HG02642 (cell line): ENCODE results near the gene MRPS21.
A peak's percentile ranks its signal among the peaks of the same experiment; 100 is the strongest.

Experiments
- ATAC-seq: cut with Tn5 transposase; IDR thresholded peaks from one replicate; pipeline ENCODE4 v1.9.1; 2021; ENCODE audit warnings: mild to moderate bottlenecking; ENCODE audit not compliant: unreplicated experiment, poor library complexity

The MRPS21 gene

DNA sequence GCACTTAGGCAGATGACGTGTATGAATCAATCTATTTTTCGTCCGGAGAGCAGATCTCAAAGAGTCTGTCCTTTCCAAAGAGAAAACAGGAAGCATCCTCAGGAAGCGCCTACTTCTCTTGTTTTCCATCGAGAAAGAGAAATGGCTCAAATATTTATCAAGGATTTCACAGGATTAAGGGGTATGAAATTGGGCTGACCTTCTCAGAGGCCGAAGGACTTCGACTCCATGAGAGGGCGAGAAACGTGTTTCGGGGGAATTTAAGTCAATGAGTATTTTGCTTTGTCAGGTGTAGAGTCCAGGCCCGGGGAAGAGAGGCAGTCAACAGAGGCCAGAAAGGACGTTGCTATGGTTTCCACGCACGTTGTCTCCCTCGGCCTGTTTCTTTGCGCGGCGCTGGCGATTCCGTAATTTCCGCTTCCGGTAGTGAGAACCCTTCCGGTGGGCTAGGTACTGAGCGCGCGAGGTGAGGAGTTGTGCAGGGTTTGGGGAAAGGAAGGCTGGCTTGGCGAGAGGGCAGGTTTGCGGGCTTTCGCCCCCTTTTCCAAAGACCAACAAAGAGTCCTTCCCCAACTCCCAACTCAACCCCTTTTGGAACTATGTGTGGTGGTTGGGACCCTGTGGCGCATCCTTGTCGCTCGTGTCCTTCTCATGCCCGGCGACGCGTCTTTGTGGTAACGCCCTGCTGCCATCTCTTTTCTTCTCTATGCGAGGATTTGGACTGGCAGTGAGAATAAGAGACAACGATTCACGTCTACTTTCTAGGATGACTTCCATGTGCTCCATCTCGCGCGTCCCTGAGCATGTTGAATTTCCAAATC, at the start of gene MRPS21:
MRPS21 (plus strand) TSS at position 429 of the 821 bp plus-strand sequence. CDS start 506 bp downstream, outside the sequence.
- ATAC-seq: peak; percentile 96

DNA sequence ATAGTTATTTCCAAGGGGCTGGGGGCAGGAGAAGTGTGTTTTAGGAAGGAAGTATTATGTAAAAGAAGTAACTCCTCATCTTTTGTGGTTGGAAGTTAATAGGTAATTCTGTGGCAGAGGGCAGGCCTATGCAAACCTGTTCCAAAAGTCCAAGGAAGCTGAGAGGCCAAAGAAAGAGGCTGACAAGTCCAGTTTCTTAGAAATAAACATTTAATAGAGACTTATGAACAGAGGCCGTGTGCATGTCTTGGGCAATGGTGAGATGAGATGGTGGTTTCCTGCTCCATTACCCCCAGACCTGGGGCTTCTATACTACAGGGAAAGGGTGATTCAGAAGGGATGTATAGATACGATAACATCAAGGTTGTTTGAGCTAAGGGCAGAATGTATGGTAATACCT, 43.7 kb upstream of the MRPS21 start:
- ATAC-seq: no peak

DNA sequence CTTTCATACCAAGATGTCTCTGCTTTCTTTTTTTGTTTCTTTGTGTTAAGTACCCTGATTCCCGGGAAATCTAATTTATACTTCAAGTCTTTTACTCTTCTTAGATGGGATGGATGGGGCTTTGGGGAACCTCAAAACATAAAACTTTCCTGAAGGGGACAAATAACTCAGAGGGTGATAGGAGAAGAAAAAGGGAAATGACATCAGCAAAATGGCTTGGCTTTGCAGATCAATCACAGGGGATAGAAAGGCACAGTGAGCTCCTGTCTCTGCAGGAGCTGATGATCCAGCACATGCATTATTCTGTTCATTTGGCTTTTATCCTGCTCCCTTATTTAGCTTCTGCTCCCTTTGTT, 37.5 kb upstream of the MRPS21 start:
- ATAC-seq: no peak

DNA sequence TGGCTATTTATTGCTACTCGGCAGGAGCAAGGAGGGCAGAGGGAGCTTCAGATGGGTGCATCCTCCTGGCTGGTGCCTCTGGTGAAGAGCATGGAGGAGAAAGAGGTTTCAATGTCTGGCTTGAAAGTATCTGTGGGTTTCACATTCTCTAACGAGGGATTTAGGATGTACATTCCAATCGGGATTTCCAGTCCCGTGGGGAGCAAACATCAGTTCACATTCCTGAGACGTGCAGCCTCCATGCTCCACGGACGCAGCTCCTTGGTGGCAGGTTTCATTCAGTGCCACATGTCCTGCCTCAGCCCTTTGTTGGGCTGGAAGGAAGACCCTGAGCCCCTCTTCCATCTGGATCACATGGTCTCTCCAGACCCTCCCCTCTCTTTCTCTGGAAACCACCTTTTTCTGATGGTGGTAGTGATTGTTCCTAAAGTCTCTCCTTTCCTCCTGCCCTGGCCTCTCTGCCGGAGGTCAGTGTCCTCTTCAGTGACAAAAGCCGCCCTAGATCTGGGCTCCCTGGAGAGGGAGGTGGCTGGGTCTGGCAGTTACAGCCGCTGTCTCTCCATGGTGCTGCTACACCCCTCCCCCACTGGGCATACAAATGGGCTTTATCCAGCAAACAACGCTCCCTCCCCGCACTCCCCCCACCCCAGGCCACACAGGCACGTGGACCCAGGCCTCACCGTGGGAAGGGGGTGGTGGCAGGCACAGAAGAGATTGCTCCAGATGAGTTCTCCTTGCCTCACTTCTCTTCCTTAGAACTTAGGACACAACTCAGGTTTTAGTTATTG, 36.9 kb upstream of the MRPS21 start:
- no peak for ATAC-seq

DNA sequence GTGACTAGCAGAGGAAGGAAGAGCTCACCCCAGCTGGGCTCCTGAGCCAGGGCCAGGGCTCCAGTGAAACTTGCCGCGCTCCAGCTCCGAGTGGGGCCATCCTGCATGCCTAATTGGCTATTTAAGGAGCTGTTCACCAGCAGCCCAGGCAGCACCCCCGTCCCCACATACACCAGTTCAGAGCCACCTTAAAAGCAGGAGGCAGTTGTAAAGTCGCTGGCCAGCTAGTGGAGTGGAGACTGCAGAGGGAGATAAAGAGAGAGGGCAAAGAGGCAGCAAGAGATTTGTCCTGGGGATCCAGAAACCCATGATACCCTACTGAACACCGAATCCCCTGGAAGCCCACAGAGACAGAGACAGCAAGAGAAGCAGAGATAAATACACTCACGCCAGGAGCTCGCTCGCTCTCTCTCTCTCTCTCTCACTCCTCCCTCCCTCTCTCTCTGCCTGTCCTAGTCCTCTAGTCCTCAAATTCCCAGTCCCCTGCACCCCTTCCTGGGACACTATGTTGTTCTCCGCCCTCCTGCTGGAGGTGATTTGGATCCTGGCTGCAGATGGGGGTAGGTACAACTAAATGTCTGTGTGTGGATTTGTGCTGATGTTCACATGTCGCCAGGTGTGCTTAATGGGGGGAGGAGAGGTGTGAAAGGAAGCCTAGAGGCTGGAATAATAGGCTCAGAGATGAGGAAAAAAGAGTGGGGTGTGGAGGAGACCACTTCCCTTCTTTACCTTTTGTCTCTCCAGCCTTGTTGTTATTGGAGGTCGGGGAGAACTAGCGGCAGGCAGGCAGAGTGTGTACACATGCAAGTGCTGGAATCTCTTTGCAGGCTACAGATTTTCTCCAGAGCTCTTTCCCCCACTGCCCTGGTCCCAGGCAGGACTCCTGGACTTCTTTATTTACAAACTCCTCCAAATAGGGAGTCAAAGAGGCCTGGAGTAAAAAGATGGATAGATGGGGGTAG, 35.8 kb upstream of the MRPS21 start, which contains the start of gene CA14:
CA14 (plus strand) TSS at position 151 of the 962 bp plus-strand sequence; CDS start at position 506, 355 bp downstream.
- ATAC-seq: no peak

DNA sequence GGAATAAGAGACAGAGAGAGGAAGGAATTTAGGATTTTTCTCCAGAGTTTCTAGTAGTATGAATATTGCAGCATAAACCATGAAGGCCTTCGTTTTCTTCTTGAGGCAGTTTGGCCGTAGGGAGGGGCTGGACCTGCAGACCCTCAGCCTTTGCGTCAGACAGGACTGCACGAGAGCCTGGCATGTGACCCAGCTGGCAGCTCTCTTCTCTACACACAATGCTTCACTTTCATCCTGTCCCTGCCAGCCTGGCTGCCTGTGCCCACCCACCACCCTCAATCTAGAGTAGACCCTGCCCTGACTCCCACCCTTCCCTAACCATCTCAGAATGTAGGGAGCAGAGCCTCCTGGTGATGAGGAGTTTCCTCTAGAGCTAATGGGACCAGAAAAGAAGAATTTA, 34.4 kb upstream of the MRPS21 start:
- no peak for ATAC-seq

DNA sequence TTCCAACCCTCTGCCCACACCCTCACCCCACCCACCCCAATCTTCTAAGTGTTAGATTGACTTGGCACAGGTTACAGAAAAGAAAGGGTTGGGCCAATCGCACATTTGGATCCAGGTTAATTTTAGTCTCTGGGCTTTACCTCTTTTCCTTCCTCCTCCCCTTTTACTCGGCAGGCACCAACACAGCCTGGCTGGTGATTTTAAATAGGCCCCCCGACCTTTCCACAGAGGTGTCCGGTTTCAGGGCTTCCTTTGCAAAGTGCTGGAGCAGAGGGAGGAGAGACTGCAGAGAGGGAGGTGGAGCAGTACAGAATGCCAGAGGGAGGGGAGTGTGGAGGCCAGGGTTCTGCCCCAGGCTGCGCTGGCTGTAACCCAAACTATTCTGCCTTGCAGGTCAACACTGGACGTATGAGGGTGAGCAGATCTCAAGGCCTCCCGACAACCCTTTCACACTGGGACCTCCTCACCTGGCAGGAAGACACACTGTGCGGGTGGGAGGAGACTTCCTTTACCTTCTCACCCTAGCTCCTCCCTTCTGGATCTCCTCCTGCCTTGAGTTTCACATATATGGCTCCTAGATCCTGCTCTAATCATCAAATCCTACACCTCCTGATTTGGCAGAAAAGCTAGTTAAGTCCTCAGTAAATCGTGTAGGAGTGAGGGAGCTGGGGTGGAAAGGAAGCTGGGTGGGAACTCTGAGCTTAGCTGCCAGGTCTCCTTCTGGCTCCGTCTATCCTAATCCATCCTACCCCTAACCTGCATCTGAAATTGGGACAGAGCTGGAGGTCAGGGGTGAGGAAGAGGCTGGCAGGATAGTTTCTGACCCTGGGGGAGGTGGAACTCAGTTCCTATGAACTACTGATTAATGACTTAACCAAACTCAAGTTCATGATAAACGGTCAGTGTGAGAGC, 33.6 kb upstream of the MRPS21 start:
- no peak for ATAC-seq

DNA sequence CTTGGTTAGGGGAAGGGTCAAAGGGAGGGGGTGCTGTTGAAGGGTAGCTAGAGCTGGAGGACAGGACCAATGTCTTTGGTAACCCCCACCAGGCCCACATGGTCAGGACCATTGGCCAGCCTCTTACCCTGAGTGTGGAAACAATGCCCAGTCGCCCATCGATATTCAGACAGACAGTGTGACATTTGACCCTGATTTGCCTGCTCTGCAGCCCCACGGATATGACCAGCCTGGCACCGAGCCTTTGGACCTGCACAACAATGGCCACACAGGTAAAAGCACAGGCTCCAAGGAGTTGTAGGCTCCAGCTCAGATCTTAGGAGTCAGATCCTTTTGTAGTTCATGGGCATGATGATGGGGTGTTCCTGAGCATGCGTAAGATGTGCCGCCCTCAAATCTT, 32.3 kb upstream of the MRPS21 start:
- ATAC-seq: no peak

DNA sequence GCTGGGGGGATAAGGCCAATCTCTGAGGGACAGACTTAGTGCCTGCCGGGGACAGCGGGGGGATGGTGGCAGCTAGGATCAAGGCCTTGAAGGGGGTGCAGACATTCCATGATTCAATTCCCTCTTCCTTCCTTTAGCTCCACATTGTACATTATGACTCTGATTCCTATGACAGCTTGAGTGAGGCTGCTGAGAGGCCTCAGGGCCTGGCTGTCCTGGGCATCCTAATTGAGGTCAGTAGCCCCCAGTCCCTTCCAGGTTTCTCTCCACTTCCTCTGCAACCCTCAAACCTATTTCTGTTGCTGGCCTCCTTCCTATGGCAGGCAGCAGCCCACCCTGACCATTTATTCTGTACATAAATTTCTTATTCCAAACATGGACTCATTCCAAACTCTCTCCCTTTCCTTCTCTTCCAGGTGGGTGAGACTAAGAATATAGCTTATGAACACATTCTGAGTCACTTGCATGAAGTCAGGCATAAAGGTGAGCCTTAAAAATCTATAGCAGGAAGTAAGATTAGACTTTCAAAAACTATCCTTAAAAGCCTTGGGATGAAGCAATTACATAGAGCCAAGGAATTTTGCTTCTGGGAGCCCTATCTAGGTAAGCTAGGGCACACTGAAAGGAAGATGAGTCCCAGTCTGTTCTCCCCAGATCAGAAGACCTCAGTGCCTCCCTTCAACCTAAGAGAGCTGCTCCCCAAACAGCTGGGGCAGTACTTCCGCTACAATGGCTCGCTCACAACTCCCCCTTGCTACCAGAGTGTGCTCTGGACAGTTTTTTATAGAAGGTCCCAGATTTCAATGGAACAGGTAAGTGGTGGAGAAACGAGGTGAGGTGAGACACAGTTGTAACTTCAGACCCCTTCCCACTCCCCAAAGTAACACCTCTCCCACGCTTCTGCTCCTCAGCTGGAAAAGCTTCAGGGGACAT, 31.0 kb upstream of the MRPS21 start:
- no peak for ATAC-seq

DNA sequence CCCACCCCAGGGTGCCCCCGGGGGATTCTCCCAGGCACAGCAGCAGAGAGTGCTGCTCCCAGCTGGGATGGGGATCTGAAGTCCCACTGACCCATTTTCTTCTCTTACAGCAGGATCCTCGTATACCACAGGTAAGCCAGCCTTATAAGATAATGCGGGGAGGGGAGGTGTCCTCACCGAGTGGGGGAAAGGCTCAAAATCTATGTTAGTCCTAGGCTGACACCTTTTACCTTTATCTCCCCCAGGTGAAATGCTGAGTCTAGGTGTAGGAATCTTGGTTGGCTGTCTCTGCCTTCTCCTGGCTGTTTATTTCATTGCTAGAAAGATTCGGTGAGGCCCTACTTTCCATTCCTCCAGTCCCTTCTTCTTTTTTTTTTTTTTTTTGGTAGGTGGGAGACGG, 30.1 kb upstream of the MRPS21 start:
- ATAC-seq: no peak

DNA sequence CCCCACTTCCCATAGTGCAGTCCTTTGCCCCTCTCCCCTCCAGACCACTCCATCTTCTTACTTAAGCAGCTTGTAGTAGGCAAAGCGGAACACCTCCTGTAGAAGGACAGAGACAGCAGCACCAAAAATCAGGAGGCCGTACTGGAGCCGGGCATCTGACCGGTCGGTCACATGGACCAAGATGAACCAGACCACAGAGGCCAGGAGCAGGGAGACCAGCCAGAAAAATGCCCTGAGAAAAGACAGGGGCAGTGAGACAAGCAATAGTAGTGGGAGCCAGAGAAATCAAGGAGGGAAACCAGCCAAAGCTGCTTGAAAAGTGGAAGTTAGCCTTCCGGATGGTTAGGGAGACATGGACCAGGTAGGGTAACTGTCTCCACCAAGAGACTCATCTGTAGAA, 25.8 kb upstream of the MRPS21 start:
- no peak for ATAC-seq

DNA sequence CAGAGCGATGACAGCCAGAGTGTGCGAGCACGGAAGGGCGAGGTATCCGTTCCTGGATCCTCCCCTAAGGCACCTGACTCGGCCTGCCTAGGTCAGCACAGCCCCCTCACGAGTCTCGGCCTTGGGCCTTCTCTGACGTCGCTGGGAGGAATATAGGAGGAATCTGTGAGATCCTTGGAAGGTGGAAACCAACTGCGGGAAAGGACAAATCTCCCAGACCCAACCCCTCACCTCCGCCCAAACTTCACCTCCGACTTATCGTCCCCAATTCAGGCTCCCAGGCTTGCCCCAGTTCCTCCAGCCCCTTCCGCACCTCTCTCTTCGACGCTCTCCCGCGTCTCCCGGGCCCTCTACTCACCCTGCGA, 25.3 kb upstream of the MRPS21 start:
- ATAC-seq: peak; percentile 28

DNA sequence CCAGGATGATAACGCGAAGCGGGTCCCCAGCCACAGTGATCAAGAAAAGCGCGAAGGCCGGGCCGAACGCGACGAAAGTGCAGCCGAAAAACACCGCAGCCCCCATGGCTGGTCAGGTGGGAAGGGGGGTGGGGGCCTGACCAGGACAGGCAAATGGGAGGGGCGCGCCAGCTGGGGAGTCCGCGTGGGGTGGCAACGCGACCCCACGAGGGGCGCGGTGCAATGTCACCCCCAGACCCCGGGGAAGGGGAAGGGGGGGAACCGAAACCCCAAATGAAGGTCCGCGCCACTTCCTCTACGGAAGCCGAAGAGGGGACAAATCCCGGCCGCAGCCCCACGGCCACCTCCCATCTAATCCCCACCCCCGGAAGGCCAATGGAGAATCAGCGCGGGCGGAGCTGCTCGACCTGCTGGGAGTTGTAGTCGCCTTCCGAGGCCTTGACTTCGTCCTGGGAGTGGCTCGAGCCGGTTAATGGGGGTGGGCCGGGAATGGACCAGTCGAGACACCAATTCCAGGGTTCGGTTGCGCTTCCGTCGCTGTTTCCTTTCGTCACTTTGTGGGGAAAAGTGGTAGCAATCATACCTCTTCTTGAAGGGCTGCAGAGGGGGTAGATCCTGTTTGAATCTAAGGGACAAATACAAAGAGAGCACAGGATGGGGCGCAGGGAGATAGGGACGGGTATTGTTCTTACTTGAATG, 24.8 kb upstream of the MRPS21 start, which contains the start of gene APH1A:
APH1A (minus strand) TSS at position 312 of the 699 bp plus-strand sequence; CDS start at position 106, 206 bp downstream.
- peak; percentile 92 for ATAC-seq

DNA sequence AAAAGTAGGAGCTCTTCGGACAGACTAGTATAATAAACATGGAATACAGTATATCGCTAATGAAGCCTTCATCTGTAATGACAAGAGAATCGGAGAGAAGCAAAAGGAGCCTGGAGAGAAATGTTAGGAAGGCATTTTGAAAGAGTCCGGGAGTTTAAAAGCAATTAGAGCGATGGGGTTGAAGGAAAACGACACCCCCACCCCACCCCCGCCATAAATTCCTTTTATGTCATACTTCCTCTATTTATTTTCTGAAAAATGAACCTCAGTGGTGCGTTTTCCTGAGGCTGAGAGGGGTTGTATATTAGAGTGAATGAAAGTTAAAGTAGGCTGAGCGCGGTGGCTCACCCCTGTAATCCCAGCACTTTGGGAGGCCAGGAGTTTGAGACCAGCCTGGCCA, 24.2 kb upstream of the MRPS21 start:
- no peak for ATAC-seq

DNA sequence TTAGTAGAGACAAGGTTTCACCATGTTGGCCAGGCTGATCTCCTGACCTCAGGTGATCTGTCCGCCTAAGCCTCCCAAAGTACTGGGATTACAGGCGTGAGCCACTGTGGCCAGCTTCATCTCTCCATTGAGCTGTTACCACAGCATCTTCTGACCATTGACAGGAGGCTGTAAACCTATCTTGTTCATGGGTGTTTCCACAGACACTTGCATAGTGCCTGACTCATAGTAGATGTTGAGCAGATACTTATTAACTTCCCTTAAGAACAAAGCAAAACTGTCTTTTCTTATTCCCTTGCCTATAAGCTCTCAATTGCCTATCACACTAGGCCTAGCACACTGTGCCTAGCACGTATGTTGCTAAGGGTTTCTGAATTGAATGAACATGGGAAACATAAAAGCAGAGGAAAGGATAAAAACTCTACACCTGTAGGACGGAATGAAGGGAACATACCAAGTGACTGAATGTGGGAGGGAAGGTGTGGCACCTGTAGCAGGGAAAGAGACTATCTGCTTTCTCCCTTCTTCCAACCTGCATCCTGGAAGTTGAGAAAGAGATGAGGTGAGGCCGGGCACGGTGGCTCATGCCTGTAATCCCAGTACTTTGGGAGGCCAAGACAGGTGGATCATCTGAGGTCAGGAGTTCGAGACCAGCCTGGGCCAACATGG, 22.2 kb upstream of the MRPS21 start:
- ATAC-seq: no peak

DNA sequence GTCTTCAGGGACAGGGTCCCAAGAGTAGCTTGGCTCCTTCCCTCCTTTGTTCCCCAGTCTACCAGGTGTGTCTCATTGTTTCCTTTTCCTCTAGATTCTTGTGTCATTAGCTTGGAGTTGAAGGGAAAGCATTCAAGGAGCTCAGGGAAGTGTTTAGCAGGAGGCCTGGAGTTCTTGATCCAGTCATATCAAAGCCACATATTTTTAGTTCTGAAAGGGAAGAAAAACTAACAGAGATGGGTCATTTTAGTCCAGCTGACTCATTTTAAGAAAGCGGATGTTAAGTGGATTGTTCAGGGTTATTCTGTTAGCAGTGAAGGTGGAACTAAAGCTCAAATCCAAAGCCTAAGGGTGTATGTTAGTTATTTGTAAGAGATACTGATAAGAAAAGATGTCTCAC, 20.4 kb upstream of the MRPS21 start:
- ATAC-seq: no peak

DNA sequence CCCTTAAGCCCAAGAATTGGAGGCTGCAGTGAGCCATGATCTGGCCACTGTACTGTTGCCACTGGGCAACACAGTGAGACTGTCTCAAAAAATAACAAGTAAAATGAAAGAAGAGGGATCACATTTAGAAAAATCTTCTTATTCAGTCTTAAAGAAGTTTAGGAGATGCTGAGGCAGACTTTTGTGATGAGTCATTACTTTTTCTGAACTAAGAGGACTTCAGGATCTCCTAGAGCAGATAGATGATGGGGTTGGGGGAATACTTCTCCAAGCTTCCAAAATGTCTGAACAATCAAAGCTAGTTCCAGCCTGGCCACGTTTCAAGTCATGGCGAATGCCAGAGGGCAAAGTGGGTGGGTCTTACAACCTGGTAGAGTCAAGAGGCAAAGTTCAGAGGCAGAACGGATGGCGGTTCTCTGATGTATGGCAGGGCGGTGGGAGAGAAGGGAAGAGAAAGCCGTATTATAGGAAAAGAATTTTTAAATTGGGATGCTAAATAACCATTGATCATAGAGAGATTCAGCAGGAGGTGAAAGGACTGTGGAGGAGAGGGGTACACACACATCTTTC, 13.4 kb upstream of the MRPS21 start:
- ATAC-seq: no peak
